ENCODE measurements around the gene RTN3. TPM values are rescaled to one million over a fixed set of nuclear protein-coding genes. Genes with fewer than 3 reads are reported as not detected.

Gene RTN3
- total RNA-seq, 4 donors from 2014 or later, result 137 to 307 (median 193) TPM

DNA sequence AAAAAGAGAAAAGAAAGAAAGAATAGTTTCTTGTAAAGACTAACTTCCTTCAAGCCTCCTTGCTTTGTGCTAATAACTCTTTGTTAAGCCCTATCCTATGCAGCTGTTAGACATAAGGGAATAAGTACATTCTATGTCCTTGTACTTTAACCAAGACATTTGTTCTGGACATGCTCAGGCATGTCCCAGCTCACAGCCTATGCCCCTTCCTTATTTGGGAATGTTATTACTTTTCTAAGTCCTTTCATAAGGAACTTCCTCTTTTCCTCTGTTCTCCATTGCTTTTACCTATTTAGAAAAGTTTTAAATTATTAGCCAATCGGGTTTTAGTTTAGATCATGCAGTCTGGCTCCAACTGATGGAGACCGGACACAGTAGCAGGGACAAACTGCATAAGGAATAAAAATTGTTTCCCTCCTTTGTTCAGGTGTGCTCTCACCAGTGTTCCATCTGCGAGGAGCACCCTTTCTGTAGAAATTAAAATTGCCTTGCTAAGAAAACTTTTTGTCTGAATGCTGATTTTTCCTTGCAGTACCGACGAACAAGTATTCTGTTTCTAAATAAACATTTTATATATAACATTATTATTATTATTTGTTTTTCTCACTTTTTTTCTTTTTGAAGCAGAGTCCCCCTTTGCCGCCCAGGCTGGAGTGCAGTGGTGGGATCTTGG lies 110.3 kb downstream of the RTN3 start:
- DNase-seq (ENCODE audit: low spot score) (no peak), ATAC-seq (ENCODE audit: low FRiP score) (no peak)
- no peak for TF ChIP-seq CTCF (IDR thresholded peaks at IDR 0.05)

DNA sequence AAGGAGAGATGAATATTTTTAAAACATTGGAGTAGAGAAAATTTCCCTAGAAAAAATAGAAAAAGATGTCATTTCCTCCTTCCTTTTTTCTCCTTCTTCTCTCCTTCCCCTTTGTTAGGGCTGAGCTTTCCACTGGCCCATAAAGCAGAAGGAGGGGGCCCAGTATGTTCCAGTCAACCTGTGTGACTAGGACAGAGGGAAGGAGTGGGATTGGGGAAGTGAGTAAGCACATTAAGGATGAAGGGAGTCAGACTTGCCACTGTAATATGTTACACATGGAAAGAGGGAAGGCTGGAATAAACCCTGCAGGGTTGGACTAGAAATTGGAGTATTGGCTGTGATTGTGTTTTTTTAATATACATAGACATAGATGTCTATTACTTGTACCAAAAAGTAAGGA lies 111.9 kb downstream of the RTN3 start:
- no peak for TF ChIP-seq CTCF (IDR thresholded peaks at IDR 0.05)
- ATAC-seq (ENCODE audit: low FRiP score), result no peak

GRCh38 chr11:63795066-63795465 lies 113.8 kb downstream of the RTN3 start:
- no peak for ATAC-seq (ENCODE audit: low FRiP score)
- no peak for DNase-seq (ENCODE audit: low spot score)
- TF ChIP-seq CTCF (IDR thresholded peaks at IDR 0.05), result no peak

More for the DNA sequence above, 111.9 kb downstream of the RTN3 start:
- no peak for DNase-seq (ENCODE audit: low spot score)

GRCh38 chr11:63800921-63801320 lies 119.6 kb downstream of the RTN3 start:
- no peak for TF ChIP-seq CTCF (IDR thresholded peaks at IDR 0.05)
- ATAC-seq (ENCODE audit: low FRiP score), result no peak
- DNase-seq (ENCODE audit: low spot score), result no peak

- no peak for TF ChIP-seq CTCF (IDR thresholded peaks at IDR 0.05)
- ATAC-seq (ENCODE audit: low FRiP score) (no peak), DNase-seq (ENCODE audit: low spot score) (no peak)
Observed at GRCh38 chr11:63802637-63803414, 121.5 kb downstream of the RTN3 start.

DNA sequence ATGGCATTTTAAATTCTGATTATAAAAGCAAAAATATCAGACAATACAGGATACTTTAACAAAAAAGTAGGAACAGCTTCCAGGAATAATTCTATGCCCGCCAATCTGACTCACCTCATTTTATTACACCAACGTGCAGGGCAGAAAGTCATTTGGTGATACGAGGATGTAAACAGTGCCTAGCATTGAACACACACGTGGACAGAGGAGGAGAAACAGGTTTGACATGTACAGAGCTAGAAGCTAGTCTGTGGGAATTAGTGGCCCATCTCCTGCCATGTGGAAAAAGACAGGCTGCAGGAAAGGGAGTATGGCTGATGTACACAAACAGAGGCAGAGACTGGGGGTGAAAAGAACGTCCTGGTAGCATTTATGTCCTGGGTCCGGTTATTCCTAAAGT lies 123.0 kb downstream of the RTN3 start:
- DNase-seq (ENCODE audit: low spot score), result no peak
- no peak for ATAC-seq (ENCODE audit: low FRiP score)
- no peak for TF ChIP-seq CTCF (IDR thresholded peaks at IDR 0.05)

All from omental fat pad (tissue), 4 donors.